PC-9 (cell line): ENCODE measurements around the gene CC2D2A.

Source experiments
- EZH2 ChIP-seq: fragments of 200-600 bp; sonication (generic); IDR thresholded peaks from 2 replicates; pipeline ENCODE4 v1.8.0; 2017; ENCODE audit warnings: antibody characterized with exemption, low read depth
- TF ChIP-seq, protein P1 (sequence below): fragments of 200-600 bp; sonication (generic); conservative IDR thresholded peaks from 2 replicates; pipeline ENCODE4 v1.6.1; 2017; ENCODE audit warnings: mixed run types, antibody characterized with exemption, mild to moderate bottlenecking, moderate library complexity

GRCh38 chr4:15521442-15522039, 51.9 kb downstream of the CC2D2A start:
- TF ChIP-seq, protein P1, sequence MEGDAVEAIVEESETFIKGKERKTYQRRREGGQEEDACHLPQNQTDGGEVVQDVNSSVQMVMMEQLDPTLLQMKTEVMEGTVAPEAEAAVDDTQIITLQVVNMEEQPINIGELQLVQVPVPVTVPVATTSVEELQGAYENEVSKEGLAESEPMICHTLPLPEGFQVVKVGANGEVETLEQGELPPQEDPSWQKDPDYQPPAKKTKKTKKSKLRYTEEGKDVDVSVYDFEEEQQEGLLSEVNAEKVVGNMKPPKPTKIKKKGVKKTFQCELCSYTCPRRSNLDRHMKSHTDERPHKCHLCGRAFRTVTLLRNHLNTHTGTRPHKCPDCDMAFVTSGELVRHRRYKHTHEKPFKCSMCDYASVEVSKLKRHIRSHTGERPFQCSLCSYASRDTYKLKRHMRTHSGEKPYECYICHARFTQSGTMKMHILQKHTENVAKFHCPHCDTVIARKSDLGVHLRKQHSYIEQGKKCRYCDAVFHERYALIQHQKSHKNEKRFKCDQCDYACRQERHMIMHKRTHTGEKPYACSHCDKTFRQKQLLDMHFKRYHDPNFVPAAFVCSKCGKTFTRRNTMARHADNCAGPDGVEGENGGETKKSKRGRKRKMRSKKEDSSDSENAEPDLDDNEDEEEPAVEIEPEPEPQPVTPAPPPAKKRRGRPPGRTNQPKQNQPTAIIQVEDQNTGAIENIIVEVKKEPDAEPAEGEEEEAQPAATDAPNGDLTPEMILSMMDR = no peak
- no peak for TF ChIP-seq EZH2
